K562 (cell line): ENCODE data around the gene NMUR2. TPM values are rescaled to one million over a fixed set of nuclear protein-coding genes. Genes with fewer than 3 reads are reported as not detected.

Experiments
- ATAC-seq: fragments of 200-7000 bp; cut with Tn5 transposase; 3 replicates; pipeline ENCODE4 v1.9.1; 2020; ENCODE audit warnings: moderate library complexity
- Bru-seq: library from RNA; stranded (reverse); fragments of 400-500 nt; gene quantifications from one replicate; lab custom pipeline; 2021; lab: Mats Ljungman, UMichigan
- BruChase-seq, 2 experiments: library from RNA; stranded (reverse); fragments of 400-500 nt; gene quantifications; one replicate each; lab custom pipeline; 2021; lab: Mats Ljungman, UMichigan
- BruUV-seq: library from RNA; stranded (reverse); fragments of 400-500 nt; replicated peaks from 2 replicates; lab custom pipeline; 2021; lab: Mats Ljungman, UMichigan
- CTCF ChIA-PET: fragments of 300-600 bp; formaldehyde crosslinking; extraction: SDS; loops from one replicate; lab custom pipeline; 2021; ENCODE audit warnings: low intra/inter-chr PET ratio; lab: Yijun Ruan, JAX
- POLR2A ChIA-PET: fragments of 300-600, 350-650 bp; sonication (Branson Sonifier 250); formaldehyde crosslinking; extraction: SDS; loops from one replicate; lab custom pipeline; 2021; ENCODE audit warnings: antibody characterized with exemption, inconsistent platforms; lab: Yijun Ruan, JAX
- DNase-seq, 4 experiments: peaks; one replicate each; pipeline versions ENCODE4 v3.0.0 to v3.0.0-alpha.2; 2011 to 2018; ENCODE audit warnings: low spot score in 3 of 4, mixed read lengths in 3 of 4; ENCODE audit errors: extremely low read depth in 1 of 4
- FAIRE-seq: peaks from 2 replicates; lab custom pipeline; 2011; peaks lifted over from hg19 to GRCh38; lab: Jason Lieb, UNC
- H2AFZ ChIP-seq: 2 replicates; pipeline ENCODE4 v1.6.0; 2011; ENCODE audit warnings: low read depth, low read length, control low read depth, inconsistent platforms
- H3K27ac ChIP-seq: fragments of 200-600 bp; 3 replicates; pipeline ENCODE4 v1.8.0; 2011; ENCODE audit warnings: low read depth, mild to moderate bottlenecking, control low read depth, inconsistent platforms, low read length, moderate library complexity, mixed read lengths; ENCODE audit errors: extremely low read depth
- H3K27me3 ChIP-seq, 2 experiments: fragments of 300-600 bp in 1 of 2; 2 replicates in 1 of 2; 3 replicates in 1 of 2; pipeline versions ENCODE4 v1.6.0 to v1.8.0; 2011; ENCODE audit warnings: inconsistent platforms in 2 of 2, low read length in 2 of 2, mild to moderate bottlenecking in 1 of 2, mixed read lengths in 1 of 2, moderate library complexity in 1 of 2; ENCODE audit not compliant: control insufficient read depth in 2 of 2, insufficient read depth in 2 of 2
- H3K36me3 ChIP-seq: fragments of 300-600 bp; 3 replicates; pipeline ENCODE4 v1.8.0; 2011; ENCODE audit warnings: mild to moderate bottlenecking, low read length, inconsistent platforms; ENCODE audit not compliant: control insufficient read depth, insufficient read depth
- H3K4me1 ChIP-seq, 2 experiments: fragments of 200-600 bp in 1 of 2; replicated peaks in 1 of 2; 2 replicates in 1 of 2; 3 replicates in 1 of 2; pipeline versions ENCODE4 v1.5.1 to v1.8.0; 2011; ENCODE audit warnings: inconsistent platforms in 2 of 2, low read length in 2 of 2, mild to moderate bottlenecking in 1 of 2, mixed read lengths in 1 of 2, moderate library complexity in 1 of 2; ENCODE audit not compliant: control insufficient read depth in 2 of 2, insufficient read depth in 2 of 2
- H3K4me2 ChIP-seq: 2 replicates; pipeline ENCODE4 v1.6.1; 2011; ENCODE audit warnings: low read length, control low read depth, inconsistent platforms, mixed read lengths; ENCODE audit not compliant: insufficient read depth
- H3K4me3 ChIP-seq: fragments of 200-600 bp; sonication (generic), shearing (Covaris generic); 2 replicates; pipeline ENCODE4 v1.5.1; 2016; ENCODE audit warnings: control low read depth, inconsistent platforms
- H3K79me2 ChIP-seq: fragments of 200-600 bp; 3 replicates; pipeline ENCODE4 v1.8.0; 2011; ENCODE audit warnings: low read length, inconsistent platforms; ENCODE audit not compliant: control insufficient read depth, insufficient read depth
- H3K9ac ChIP-seq, 2 experiments: 2 replicates each; pipeline versions ENCODE4 v1.6.0 to v1.6.1; 2011; ENCODE audit warnings: low read depth in 2 of 2, low read length in 2 of 2, control low read depth in 1 of 2, inconsistent platforms in 1 of 2, mild to moderate bottlenecking in 1 of 2, mixed read lengths in 1 of 2; ENCODE audit not compliant: insufficient read depth in 1 of 2
- H3K9me1 ChIP-seq: one replicate; pipeline ENCODE4 v1.6.0; 2011; ENCODE audit warnings: inconsistent platforms, mild to moderate bottlenecking, low read length, moderate library complexity; ENCODE audit not compliant: control insufficient read depth, insufficient read depth
- H3K9me3 ChIP-seq: replicated peaks from 2 replicates; pipeline ENCODE4 v1.5.1; 2011; ENCODE audit warnings: low read depth, low read length, inconsistent platforms; ENCODE audit not compliant: control insufficient read depth, insufficient read depth
- H4K20me1 ChIP-seq: replicated peaks from 2 replicates; pipeline ENCODE4 v1.6.1; 2011; ENCODE audit warnings: low read length, inconsistent platforms, mixed read lengths; ENCODE audit not compliant: control insufficient read depth, insufficient read depth
- ELF1 ChIP-seq: fragments of 200-800 bp; sonication (Bioruptor generic); IDR thresholded peaks from 2 replicates; pipeline ENCODE4 v1.6.1; 2016; ENCODE audit warnings: missing genetic modification characterization, missing compliant biosample characterization
- HLTF ChIP-seq: fragments of 450-650 bp; IDR thresholded peaks from 2 replicates; pipeline ENCODE4 v1.6.1; 2016
- NR1H2 ChIP-seq: sonication (generic); formaldehyde crosslinking; IDR thresholded peaks from 2 replicates; pipeline ENCODE4 v1.4.0; 2020; ENCODE audit warnings: mild to moderate bottlenecking, missing genetic modification reagents
- WHSC1 ChIP-seq: IDR thresholded peaks from one replicate; pipeline ENCODE4 v1.6.1; 2012; ENCODE audit warnings: low read length, control low read depth, inconsistent platforms
- YY1 ChIP-seq, 3 experiments: IDR thresholded peaks; 2 replicates each; pipeline ENCODE4 v1.6.1; 2011; ENCODE audit warnings: low read length in 2 of 3, mild to moderate bottlenecking in 2 of 3, moderate library complexity in 2 of 3, borderline replicate concordance in 1 of 3, control low read depth in 1 of 3, low read depth in 1 of 3; ENCODE audit not compliant: insufficient read depth in 3 of 3, insufficient replicate concordance in 2 of 3, control insufficient read depth in 1 of 3, insufficient read length in 1 of 3; ENCODE audit errors: extremely low read depth in 1 of 3
- ZNF785 ChIP-seq: fragments of 250-450 bp; sonication (Bioruptor Pico); IDR thresholded peaks from 2 replicates; pipeline ENCODE4 v1.4.0; 2020; ENCODE audit warnings: mild to moderate bottlenecking
- WGBS: fragments of 100-300 bp; shearing (Covaris generic); methylation state at CpG from one replicate; pipeline ENCODE4 v1.1.6; 2016; ENCODE audit warnings: low coverage, mixed read lengths; ENCODE audit not compliant: insufficient coverage; ENCODE audit errors: missing lambda C conversion rate; 5-methylcytosine and 5-hydroxymethylcytosine counted together
- in situ Hi-C: fragments of 300-500 bp; cut with MboI; formaldehyde crosslinking; loops from 4 replicates; pipeline ENCODE4 v1.15.0; 2018; ENCODE audit warnings: inconsistent platforms, mixed read lengths
- intact Hi-C: fragments of 100-400 bp; cut with micrococcal nuclease; formaldehyde crosslinking; loops from 2 replicates; pipeline ENCODE4 v1.14.2; 2022
- long read RNA-seq, 3 experiments: library from polyadenylated mRNA in 2 of 3; library from RNA in 1 of 3; unstranded in 2 of 3; stranded (forward) in 1 of 3; transcript quantifications; one replicate each; pipeline ENCODE4 v2.0.0, GENCODE V29; 2019 to 2022
- polyA minus RNA-seq, 3 experiments: library from RNA; depleted of rRNA, polyadenylated mRNA; stranded (reverse); fragments of >200 nt; gene quantifications; 2 replicates each; pipeline ENCODE4 v1.2.3, GENCODE V29; 2011
- polyA plus RNA-seq, 8 experiments: library from polyadenylated mRNA; depleted of rRNA in 4 of 8; stranded (reverse) in 5 of 8; unstranded in 3 of 8; fragments of >200 nt; fragmentation: Nextera tagmentation in 2 of 8; fragmentation: Illumina TruSeq in 1 of 8; extraction: Ambion mirVana in 2 of 8; extraction: Trizol in 1 of 8; gene quantifications; 2 replicates each; pipeline versions ENCODE4 v1.2.1 to v1.2.3, GENCODE V29; 2011 to 2014; ENCODE audit warnings: inconsistent platforms in 1 of 8, missing spikeins in 1 of 8
- total RNA-seq, 7 experiments: library from RNA; depleted of rRNA in 6 of 7; stranded (reverse); fragments of >200 nt in 6 of 7; fragmentation: Illumina TruSeq in 2 of 7; extraction: Trizol in 2 of 7; gene quantifications; 2 replicates each; pipeline versions ENCODE4 v1.2.1 to v1.2.3, GENCODE V29; 2011 to 2021; ENCODE audit warnings: low replicate concordance in 1 of 7

The NMUR2 gene, protein sequence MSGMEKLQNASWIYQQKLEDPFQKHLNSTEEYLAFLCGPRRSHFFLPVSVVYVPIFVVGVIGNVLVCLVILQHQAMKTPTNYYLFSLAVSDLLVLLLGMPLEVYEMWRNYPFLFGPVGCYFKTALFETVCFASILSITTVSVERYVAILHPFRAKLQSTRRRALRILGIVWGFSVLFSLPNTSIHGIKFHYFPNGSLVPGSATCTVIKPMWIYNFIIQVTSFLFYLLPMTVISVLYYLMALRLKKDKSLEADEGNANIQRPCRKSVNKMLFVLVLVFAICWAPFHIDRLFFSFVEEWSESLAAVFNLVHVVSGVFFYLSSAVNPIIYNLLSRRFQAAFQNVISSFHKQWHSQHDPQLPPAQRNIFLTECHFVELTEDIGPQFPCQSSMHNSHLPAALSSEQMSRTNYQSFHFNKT
- not detected in 2 replicates for total RNA-seq (2011; cell fraction: chromatin; rRNA removed; ENCODE audit: low replicate concordance)
- total RNA-seq (2011; cell fraction: nucleolus; rRNA removed) = not detected in 2 replicates
- total RNA-seq (2011; cell fraction: nucleoplasm; rRNA removed) = not detected in 2 replicates
- total RNA-seq (2014; rRNA removed) (not detected in 2 replicates), total RNA-seq (2014; rRNA removed; fragmentation: Illumina TruSeq; extraction: Trizol) (not detected in 2 replicates), total RNA-seq (2015; rRNA removed; fragmentation: Illumina TruSeq; extraction: Trizol) (not detected in 2 replicates), total RNA-seq (2021) (not detected in 2 replicates), polyA plus RNA-seq (2011; rRNA removed) (not detected in 2 replicates), polyA plus RNA-seq (2014; fragmentation: Illumina TruSeq; extraction: Trizol) (not detected in 2 replicates), polyA plus RNA-seq (2014; fragmentation: Nextera tagmentation; extraction: Ambion mirVana) (not detected), polyA plus RNA-seq (2014; rRNA removed) (not detected in 2 replicates), polyA minus RNA-seq (2011; rRNA and poly(A)+ RNA removed) (not detected in 2 replicates), Bru-seq, nascent RNA (not detected), BruChase-seq, experiment 1, labeled RNA remaining after a 2-hour chase (not detected), BruChase-seq, experiment 2, labeled RNA remaining after a 6-hour chase (not detected)
- polyA plus RNA-seq (2011; cell fraction: cytosol; rRNA removed) = not detected in 2 replicates
- not detected in 2 replicates for polyA plus RNA-seq (2011; cell fraction: nucleus; rRNA removed)
- polyA plus RNA-seq (2012) = not detected in 2 replicates
- polyA minus RNA-seq (2011; cell fraction: cytosol; rRNA and poly(A)+ RNA removed) = not detected in 2 replicates
- not detected in 2 replicates for polyA minus RNA-seq (2011; cell fraction: nucleus; rRNA and poly(A)+ RNA removed)
- long read RNA-seq, experiment 1 = 0 reads
- long read RNA-seq, experiment 2 = 0 reads
- long read RNA-seq, experiment 3 = 0 reads

DNA sequence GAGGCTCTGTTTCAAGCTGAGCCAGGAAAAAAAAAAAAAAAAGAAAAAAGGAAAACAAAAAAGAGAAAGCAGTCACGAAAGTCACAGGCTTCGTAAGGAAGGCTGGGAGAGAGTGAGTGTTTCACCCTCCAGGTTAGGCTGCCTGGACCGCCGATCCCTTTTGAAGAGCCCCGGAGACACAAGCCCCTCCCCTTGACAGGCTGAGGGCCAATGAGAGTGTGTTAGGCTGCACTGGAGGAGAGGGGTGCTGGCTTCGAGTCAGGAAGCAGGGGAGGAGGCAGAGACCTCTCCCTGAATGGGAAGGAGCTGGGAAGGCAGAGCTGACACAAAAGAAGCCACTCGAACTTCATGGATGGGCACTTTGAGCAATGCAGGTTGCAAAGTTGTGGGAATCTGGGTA lies at the start of gene NMUR2:
Gene NMUR2 (minus strand): TSS at position 135 of the 400 bp plus-strand sequence. CDS start 166 bp downstream, outside the sequence.
- FAIRE-seq = no peak
- H3K9ac ChIP-seq = no peak within 1 kb of the TSS
- no peaks in the 10 kb centered on the region for H3K79me2 ChIP-seq
- no peaks in the 10 kb centered on the region for H4K20me1 ChIP-seq
- no peak within 1 kb of the TSS for H3K4me2 ChIP-seq
- no peaks in the 10 kb centered on the region for H3K36me3 ChIP-seq
- intact Hi-C loops = no loop called here
- H3K4me3 ChIP-seq = no peak within 1 kb of the TSS
- no peaks in the 10 kb centered on the region for H3K9me1 ChIP-seq
- TF ChIP-seq ZNF785 (CRISPR knock-in tag) (no peak), ELF1 (tag) (no peak), NR1H2 (CRISPR knock-in tag) (no peak), YY1 (IDR thresholded peaks at IDR 0.05; ENCODE audit: borderline replicate concordance in 1 of 3, control insufficient read depth in 1 of 3, extremely low read depth in 1 of 3, insufficient read depth in 3 of 3, insufficient read length in 1 of 3, insufficient replicate concordance in 2 of 3, low read depth in 1 of 3, low read length in 2 of 3) (no peak), WHSC1 (no peak), HLTF (no peak)
- no peak for ATAC-seq
- H2AFZ ChIP-seq = no peak within 1 kb of the TSS
- no peaks in the 10 kb centered on the region for H3K4me1 ChIP-seq
- POLR2A ChIA-PET = no interaction called here
- no TSS peak for BruUV-seq
- in situ Hi-C loops = no loop called here
- 0 out of 2 replicates have a peak, but pooled peaks cover 3% of the 10 kb centered on the region for H3K9me3 ChIP-seq
- 0% methylated on average over 7 of the region's 7 CpGs for WGBS
- no peak for DNase-seq
- CTCF ChIA-PET = no interaction called here
- H3K27me3 ChIP-seq = no peaks in the 10 kb centered on the region
- no peak within 1 kb of the TSS for H3K27ac ChIP-seq
